Panc1 (cell line): Measurements from ENCODE around the gene KLHL2. TPM values are rescaled to one million over a fixed set of nuclear protein-coding genes. Genes with fewer than 3 reads are reported as not detected.

ENCODE experiments used
- ATAC-seq: fragments of 200-7000 bp; cut with Tn5 transposase; 2 replicates; pipeline ENCODE4 v1.9.1; 2020; ENCODE audit warnings: mild to moderate bottlenecking, moderate library complexity
- BruUV-seq: library from RNA; stranded (reverse); fragments of 400-500 nt; replicated peaks from 2 replicates; lab custom pipeline; 2021; lab: Mats Ljungman, UMichigan
- CTCF ChIA-PET: fragments of 300-600 bp; sonication (Branson Sonifier 250); formaldehyde crosslinking; loops from one replicate; lab custom pipeline; 2022; ENCODE audit warnings: antibody characterized with exemption; lab: Charles Lee
- POLR2A ChIA-PET: fragments of 300-600 bp; sonication (Branson Sonifier 250); formaldehyde crosslinking; loops from one replicate; lab custom pipeline; 2022; ENCODE audit warnings: antibody characterized with exemption; lab: Charles Lee
- DNase-seq: peaks from one replicate; pipeline ENCODE4 v3.0.0-alpha.2; 2010; ENCODE audit warnings: low read depth, low spot score
- H3K27ac ChIP-seq: 2 replicates; pipeline ENCODE4 v1.5.1; 2011; ENCODE audit warnings: mild to moderate bottlenecking, low read length, inconsistent platforms
- H3K27me3 ChIP-seq: fragments of 200-500 bp; sonication (Bioruptor generic); 2 replicates; pipeline ENCODE4 v1.6.0; 2014; ENCODE audit warnings: low read length, inconsistent platforms; ENCODE audit not compliant: control insufficient read depth, insufficient read depth
- H3K36me3 ChIP-seq: fragments of 200-500 bp; sonication (Bioruptor generic); 2 replicates; pipeline ENCODE4 v1.5.1; 2014; ENCODE audit warnings: inconsistent platforms, mild to moderate bottlenecking, low read length, moderate library complexity; ENCODE audit not compliant: control insufficient read depth, insufficient read depth
- H3K4me1 ChIP-seq: 2 replicates; pipeline ENCODE4 v1.5.1; 2011; ENCODE audit warnings: inconsistent platforms, mild to moderate bottlenecking, low read length, moderate library complexity; ENCODE audit not compliant: control insufficient read depth, insufficient read depth
- H3K4me3 ChIP-seq, 2 experiments: 2 replicates each; pipeline ENCODE4 v1.5.1; 2011 to 2012; ENCODE audit warnings: low read depth in 2 of 2, low read length in 2 of 2, mild to moderate bottlenecking in 2 of 2, inconsistent platforms in 1 of 2, moderate library complexity in 1 of 2
- H3K9me3 ChIP-seq: fragments of 200-500 bp; sonication (Bioruptor generic); 2 replicates; pipeline ENCODE4 v1.5.1; 2014; ENCODE audit warnings: low read depth, mild to moderate bottlenecking, inconsistent platforms, low read length, moderate library complexity; ENCODE audit not compliant: control insufficient read depth, insufficient read depth
- POLR2AphosphoS5 ChIP-seq: IDR thresholded peaks from 2 replicates; pipeline ENCODE4 v1.6.1; 2012; ENCODE audit warnings: mild to moderate bottlenecking, low read depth, low read length, moderate library complexity
- SIN3A ChIP-seq: IDR thresholded peaks from 2 replicates; pipeline ENCODE4 v1.6.1; 2012; ENCODE audit warnings: low read depth, mild to moderate bottlenecking, low read length, moderate library complexity, borderline replicate concordance; ENCODE audit not compliant: insufficient read depth
- TCF7L2 ChIP-seq: IDR thresholded peaks from 2 replicates; pipeline ENCODE4 v1.6.1; 2011; ENCODE audit warnings: mild to moderate bottlenecking, low read depth, low read length, inconsistent platforms
- in situ Hi-C: cut with HindIII; loops from 2 replicates; pipeline ENCODE4 v1.10.0; 2016; ENCODE audit warnings: low sequenced_read_pairs, low pct_unique_long_range_greater_than_20kb
- intact Hi-C: fragments of 100-400 bp; cut with micrococcal nuclease; formaldehyde crosslinking; loops from one replicate; pipeline ENCODE4 v1.10.0; 2022; ENCODE audit not compliant: unreplicated experiment
- total RNA-seq: library from RNA; stranded (reverse); gene quantifications from one replicate; pipeline ENCODE4 v1.2.1, GENCODE V29; 2021; ENCODE audit not compliant: unreplicated experiment
- TF ChIP-seq, protein P1 (sequence below): fragments of 450-650 bp; IDR thresholded peaks from 2 replicates; pipeline ENCODE4 v1.5.1; 2017; ENCODE audit warnings: mild to moderate bottlenecking
- TF ChIP-seq, protein P2 (sequence below), 2 experiments: IDR thresholded peaks; 2 replicates each; pipeline ENCODE4 v1.6.1; 2011 to 2012; ENCODE audit warnings: low read depth in 2 of 2, control low read depth in 1 of 2, low read length in 1 of 2, mild to moderate bottlenecking in 1 of 2, moderate library complexity in 1 of 2; ENCODE audit not compliant: insufficient read depth in 1 of 2

Gene KLHL2
- total RNA-seq, 1 experiment from 2014 or later: 17.4 TPM

DNA sequence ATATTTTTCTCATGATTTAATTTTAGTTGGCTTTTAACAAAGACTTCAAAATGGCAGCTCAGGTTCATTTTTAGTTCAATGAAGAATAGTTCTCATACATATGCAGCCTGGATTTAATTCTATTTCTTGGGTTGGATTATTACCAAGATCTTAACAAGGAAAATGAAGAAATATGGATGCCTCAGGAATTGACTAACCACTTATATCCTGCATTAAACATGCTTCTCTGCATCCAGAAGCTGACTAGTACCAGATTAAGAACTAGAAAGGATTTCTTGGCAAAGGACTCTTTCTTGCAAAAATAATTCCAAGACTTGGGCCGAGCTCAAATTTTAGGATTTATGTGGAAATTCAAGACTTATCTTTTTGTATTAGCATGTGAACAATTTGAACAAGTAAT lies 5.6 kb upstream of the KLHL2 start:
- no TSS peak for BruUV-seq
- no peak for TF ChIP-seq POLR2AphosphoS5
- no peak for TF ChIP-seq SIN3A
- TF ChIP-seq TCF7L2: no peak
- TF ChIP-seq, protein P1, sequence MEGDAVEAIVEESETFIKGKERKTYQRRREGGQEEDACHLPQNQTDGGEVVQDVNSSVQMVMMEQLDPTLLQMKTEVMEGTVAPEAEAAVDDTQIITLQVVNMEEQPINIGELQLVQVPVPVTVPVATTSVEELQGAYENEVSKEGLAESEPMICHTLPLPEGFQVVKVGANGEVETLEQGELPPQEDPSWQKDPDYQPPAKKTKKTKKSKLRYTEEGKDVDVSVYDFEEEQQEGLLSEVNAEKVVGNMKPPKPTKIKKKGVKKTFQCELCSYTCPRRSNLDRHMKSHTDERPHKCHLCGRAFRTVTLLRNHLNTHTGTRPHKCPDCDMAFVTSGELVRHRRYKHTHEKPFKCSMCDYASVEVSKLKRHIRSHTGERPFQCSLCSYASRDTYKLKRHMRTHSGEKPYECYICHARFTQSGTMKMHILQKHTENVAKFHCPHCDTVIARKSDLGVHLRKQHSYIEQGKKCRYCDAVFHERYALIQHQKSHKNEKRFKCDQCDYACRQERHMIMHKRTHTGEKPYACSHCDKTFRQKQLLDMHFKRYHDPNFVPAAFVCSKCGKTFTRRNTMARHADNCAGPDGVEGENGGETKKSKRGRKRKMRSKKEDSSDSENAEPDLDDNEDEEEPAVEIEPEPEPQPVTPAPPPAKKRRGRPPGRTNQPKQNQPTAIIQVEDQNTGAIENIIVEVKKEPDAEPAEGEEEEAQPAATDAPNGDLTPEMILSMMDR: no peak
- TF ChIP-seq, protein P2, sequence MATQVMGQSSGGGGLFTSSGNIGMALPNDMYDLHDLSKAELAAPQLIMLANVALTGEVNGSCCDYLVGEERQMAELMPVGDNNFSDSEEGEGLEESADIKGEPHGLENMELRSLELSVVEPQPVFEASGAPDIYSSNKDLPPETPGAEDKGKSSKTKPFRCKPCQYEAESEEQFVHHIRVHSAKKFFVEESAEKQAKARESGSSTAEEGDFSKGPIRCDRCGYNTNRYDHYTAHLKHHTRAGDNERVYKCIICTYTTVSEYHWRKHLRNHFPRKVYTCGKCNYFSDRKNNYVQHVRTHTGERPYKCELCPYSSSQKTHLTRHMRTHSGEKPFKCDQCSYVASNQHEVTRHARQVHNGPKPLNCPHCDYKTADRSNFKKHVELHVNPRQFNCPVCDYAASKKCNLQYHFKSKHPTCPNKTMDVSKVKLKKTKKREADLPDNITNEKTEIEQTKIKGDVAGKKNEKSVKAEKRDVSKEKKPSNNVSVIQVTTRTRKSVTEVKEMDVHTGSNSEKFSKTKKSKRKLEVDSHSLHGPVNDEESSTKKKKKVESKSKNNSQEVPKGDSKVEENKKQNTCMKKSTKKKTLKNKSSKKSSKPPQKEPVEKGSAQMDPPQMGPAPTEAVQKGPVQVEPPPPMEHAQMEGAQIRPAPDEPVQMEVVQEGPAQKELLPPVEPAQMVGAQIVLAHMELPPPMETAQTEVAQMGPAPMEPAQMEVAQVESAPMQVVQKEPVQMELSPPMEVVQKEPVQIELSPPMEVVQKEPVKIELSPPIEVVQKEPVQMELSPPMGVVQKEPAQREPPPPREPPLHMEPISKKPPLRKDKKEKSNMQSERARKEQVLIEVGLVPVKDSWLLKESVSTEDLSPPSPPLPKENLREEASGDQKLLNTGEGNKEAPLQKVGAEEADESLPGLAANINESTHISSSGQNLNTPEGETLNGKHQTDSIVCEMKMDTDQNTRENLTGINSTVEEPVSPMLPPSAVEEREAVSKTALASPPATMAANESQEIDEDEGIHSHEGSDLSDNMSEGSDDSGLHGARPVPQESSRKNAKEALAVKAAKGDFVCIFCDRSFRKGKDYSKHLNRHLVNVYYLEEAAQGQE (IDR thresholded peaks at IDR 0.05; ENCODE audit: insufficient read depth in 1 of 2, low read depth in 2 of 2, low read length in 1 of 2): no peak
- ATAC-seq (no peak), DNase-seq (no peak)
- Histone ChIP-seq H3K4me1 (no peaks in the 10 kb centered on the region; the same call in 1 of the 2 replicates), H3K36me3 (no peaks in the 10 kb centered on the region), H3K4me3 (no peak overlapping the region), H3K9me3 (no peaks in the 10 kb centered on the region), H3K27ac (no peak overlapping the region), H3K27me3 (no peaks in the 10 kb centered on the region)
- in situ Hi-C loops (no loop called here), intact Hi-C loops (no loop called here)
- ChIA-PET CTCF (no interaction called here), POLR2A (interaction anchor here (0.6 kb wide), 1 partner anchor 89 kb away, joined by 8 read pairs; the partner anchor contains the start of gene TMEM192)

DNA sequence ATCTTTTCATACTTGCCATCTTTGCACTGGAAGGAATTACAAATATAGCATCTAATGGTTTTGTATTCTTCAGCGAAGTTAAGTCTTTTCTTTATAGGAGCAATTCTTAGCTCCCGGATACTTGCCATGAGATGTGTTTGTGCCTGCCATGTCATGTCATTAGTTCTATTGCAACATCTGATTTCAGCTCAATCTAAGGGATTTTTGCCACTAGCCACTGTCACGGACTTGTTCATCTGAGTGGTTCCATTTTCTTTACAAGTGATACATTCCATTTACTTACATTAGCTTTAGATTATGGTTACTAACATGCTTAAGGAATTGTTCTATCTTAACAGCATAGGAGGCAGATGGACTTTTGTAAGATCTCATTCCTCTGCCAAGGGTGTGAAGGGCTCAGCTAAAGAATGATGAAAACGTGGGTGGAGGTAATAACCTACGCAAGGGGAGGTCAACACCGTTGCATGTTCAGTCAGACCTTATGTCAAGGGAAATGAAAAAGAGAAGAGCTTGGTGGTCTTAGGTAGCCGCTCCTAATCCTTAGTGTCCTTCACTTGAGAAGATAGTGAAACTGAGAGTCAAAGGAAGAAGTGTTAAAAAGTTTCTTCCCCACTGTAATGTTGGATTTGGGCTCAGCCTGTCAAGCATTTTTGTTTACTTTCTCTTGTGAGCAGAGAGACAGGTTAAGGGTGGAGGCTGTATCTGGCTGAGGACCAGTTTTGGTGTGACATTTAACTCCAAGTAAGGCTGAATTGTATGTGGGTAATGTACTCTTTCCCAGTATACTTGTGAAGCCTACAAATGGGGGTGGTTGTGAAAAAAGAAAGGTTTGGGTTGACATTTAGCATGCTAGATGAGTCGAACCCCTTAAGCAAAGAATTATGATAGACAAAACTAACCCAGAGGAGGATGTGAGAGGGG lies 3.6 kb upstream of the KLHL2 start:
- H3K9me3 ChIP-seq: no peaks in the 10 kb centered on the region
- DNase-seq: no peak
- CTCF ChIA-PET: no interaction called here
- TF ChIP-seq, protein P2 (IDR thresholded peaks at IDR 0.05; ENCODE audit: insufficient read depth in 1 of 2, low read depth in 2 of 2, low read length in 1 of 2): no peak
- TF ChIP-seq POLR2AphosphoS5: no peak
- TF ChIP-seq SIN3A: no peak
- no peak for TF ChIP-seq TCF7L2
- TF ChIP-seq, protein P1: no peak
- intact Hi-C loops (no loop called here), in situ Hi-C loops (no loop called here)
- POLR2A ChIA-PET: no interaction called here
- no peaks in the 10 kb centered on the region for H3K36me3 ChIP-seq
- no peak for ATAC-seq
- H3K4me3 ChIP-seq: no peak overlapping the region
- BruUV-seq: no TSS peak
- no peaks in the 10 kb centered on the region for H3K27me3 ChIP-seq
- no peak overlapping the region for H3K27ac ChIP-seq
- peaks cover 3% of the 10 kb centered on the region; the same call in 1 of the 2 replicates for H3K4me1 ChIP-seq
